Measurements from ENCODE around the gene MYL11. TPM values are rescaled to one million over a fixed set of nuclear protein-coding genes. Genes with fewer than 3 reads are reported as not detected.

Gene MYL11
- polyA plus RNA-seq, 2 donors, result 1.3 to 2.1 TPM

- peaks cover 6 to 29% of the 10 kb centered on the region in 2 donors for H3K4me1 ChIP-seq (ENCODE audit: control insufficient read depth in 2 of 2, insufficient read depth in 2 of 2, low read length in 1 of 2)
These were observed 21.0 kb upstream of the MYL11 start for GRCh38 chr16:30353438-30354129.

GRCh38 chr16:30354423-30355143 is 20.0 kb upstream of the MYL11 start:
- Histone ChIP-seq H3K4me1 (ENCODE audit: control insufficient read depth in 2 of 2, insufficient read depth in 2 of 2, low read length in 1 of 2) (peaks cover 8 to 31% of the 10 kb centered on the region in 2 donors), H3K4me3 (ENCODE audit: low read depth in 1 of 2, low read length in 2 of 2) (peak overlapping the region; percentile 95 to 98), H3K36me3 (ENCODE audit: control insufficient read depth in 2 of 2, insufficient read depth in 2 of 2, low read length in 1 of 2) (peaks cover 20 to 48% of the 10 kb centered on the region in 2 donors), H3K27ac (ENCODE audit: low read depth in 2 of 2, low read length in 1 of 2) (peak overlapping the region; percentile 92 to 98), H3K9me3 (ENCODE audit: control insufficient read depth in 2 of 2, insufficient read depth in 1 of 2, low read depth in 1 of 2, low read length in 1 of 2) (no peaks in the 10 kb centered on the region), H3K27me3 (ENCODE audit: control insufficient read depth in 1 of 2, insufficient read depth in 2 of 2, low read length in 2 of 2) (no peaks in the 10 kb centered on the region)
- 1 to 3% methylated on average over 36 of the region's 36 CpGs for WGBS, 2 donors

More at GRCh38 chr16:30353438-30354129, 21.0 kb upstream of the MYL11 start:
- peaks cover 12 to 38% of the 10 kb centered on the region in 2 donors for H3K36me3 ChIP-seq (ENCODE audit: control insufficient read depth in 2 of 2, insufficient read depth in 2 of 2, low read length in 1 of 2)
- peak overlapping the region in 1 of 2 donors; percentile 95 for H3K4me3 ChIP-seq (ENCODE audit: low read depth in 1 of 2, low read length in 2 of 2)
- 81 to 82% methylated on average over 22 to 23 of the region's 23 CpGs for WGBS, 2 donors
- no peaks in the 10 kb centered on the region for H3K27me3 ChIP-seq (ENCODE audit: control insufficient read depth in 1 of 2, insufficient read depth in 2 of 2, low read length in 2 of 2)
- H3K27ac ChIP-seq (ENCODE audit: low read depth in 2 of 2, low read length in 1 of 2), result peak overlapping the region; percentile 26 to 98
- no peaks in the 10 kb centered on the region for H3K9me3 ChIP-seq (ENCODE audit: control insufficient read depth in 2 of 2, insufficient read depth in 1 of 2, low read depth in 1 of 2, low read length in 1 of 2)

GRCh38 chr16:30355144-30355953 is 19.3 kb upstream of the MYL11 start, which contains the start of gene CD2BP2:
Gene CD2BP2, minus strand, starts transcription at chr16:30355308. Its CDS starts 627 bp downstream, at chr16:30354681.
- Histone ChIP-seq H3K9me3 (ENCODE audit: control insufficient read depth in 2 of 2, insufficient read depth in 1 of 2, low read depth in 1 of 2, low read length in 1 of 2) (no peaks in the 10 kb centered on the region), H3K27me3 (ENCODE audit: control insufficient read depth in 1 of 2, insufficient read depth in 2 of 2, low read length in 2 of 2) (no peaks in the 10 kb centered on the region), H3K4me1 (ENCODE audit: control insufficient read depth in 2 of 2, insufficient read depth in 2 of 2, low read length in 1 of 2) (peaks cover 8 to 36% of the 10 kb centered on the region in 2 donors), H3K36me3 (ENCODE audit: control insufficient read depth in 2 of 2, insufficient read depth in 2 of 2, low read length in 1 of 2) (peaks cover 20 to 49% of the 10 kb centered on the region in 2 donors), H3K27ac (ENCODE audit: low read depth in 2 of 2, low read length in 1 of 2) (peak within 1 kb of the TSS; percentile 92 to 98), H3K4me3 (ENCODE audit: low read depth in 1 of 2, low read length in 2 of 2) (peak within 1 kb of the TSS; percentile 95 to 98)
- WGBS, 2 donors, result 0 to 1% methylated on average over 45 of the region's 45 CpGs

DNA sequence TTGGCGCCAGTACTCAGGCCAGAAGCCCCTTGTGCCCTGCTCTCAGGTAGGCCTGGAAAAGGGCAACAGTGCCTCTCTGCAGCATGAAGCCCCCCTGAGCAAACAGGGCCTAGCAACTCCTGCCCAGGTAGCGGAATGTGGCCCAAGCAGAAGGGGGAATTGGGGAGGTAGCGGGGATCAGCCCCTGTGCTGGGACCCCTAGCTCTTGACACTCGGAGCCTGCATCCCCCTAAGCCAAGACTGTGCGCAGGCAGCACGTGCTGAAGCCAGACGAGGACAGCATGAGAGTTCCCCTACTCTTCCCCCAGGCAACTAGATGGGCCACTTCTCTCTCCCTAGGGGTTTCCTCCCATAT is 18.7 kb upstream of the MYL11 start:
- no peaks in the 10 kb centered on the region for H3K9me3 ChIP-seq (ENCODE audit: control insufficient read depth in 2 of 2, insufficient read depth in 1 of 2, low read depth in 1 of 2, low read length in 1 of 2)
- H3K27me3 ChIP-seq (ENCODE audit: control insufficient read depth in 1 of 2, insufficient read depth in 2 of 2, low read length in 2 of 2), result no peaks in the 10 kb centered on the region
- H3K4me3 ChIP-seq (ENCODE audit: low read depth in 1 of 2, low read length in 2 of 2), result peak overlapping the region; percentile 58 to 95
- peaks cover 8 to 36% of the 10 kb centered on the region in 2 donors for H3K4me1 ChIP-seq (ENCODE audit: control insufficient read depth in 2 of 2, insufficient read depth in 2 of 2, low read length in 1 of 2)
- H3K36me3 ChIP-seq (ENCODE audit: control insufficient read depth in 2 of 2, insufficient read depth in 2 of 2, low read length in 1 of 2), result peaks cover 20 to 43% of the 10 kb centered on the region in 2 donors
- H3K27ac ChIP-seq (ENCODE audit: low read depth in 2 of 2, low read length in 1 of 2), result peak overlapping the region; percentile 92 to 98
- WGBS, 2 donors, result 41 to 55% methylated on average over 7 of the region's 7 CpGs

GRCh38 chr16:30356401-30357084 is 18.1 kb upstream of the MYL11 start:
- H3K27ac ChIP-seq (ENCODE audit: low read depth in 2 of 2, low read length in 1 of 2), result peak overlapping the region; percentile 92 to 98
- H3K36me3 ChIP-seq (ENCODE audit: control insufficient read depth in 2 of 2, insufficient read depth in 2 of 2, low read length in 1 of 2), result peaks cover 18 to 37% of the 10 kb centered on the region in 2 donors
- 59 to 64% methylated on average over 12 of the region's 12 CpGs for WGBS, 2 donors
- no peaks in the 10 kb centered on the region for H3K27me3 ChIP-seq (ENCODE audit: control insufficient read depth in 1 of 2, insufficient read depth in 2 of 2, low read length in 2 of 2)
- H3K4me1 ChIP-seq (ENCODE audit: control insufficient read depth in 2 of 2, insufficient read depth in 2 of 2, low read length in 1 of 2), result peaks cover 8 to 36% of the 10 kb centered on the region in 2 donors
- H3K4me3 ChIP-seq (ENCODE audit: low read depth in 1 of 2, low read length in 2 of 2), result no peak overlapping the region
- H3K9me3 ChIP-seq (ENCODE audit: control insufficient read depth in 2 of 2, insufficient read depth in 1 of 2, low read depth in 1 of 2, low read length in 1 of 2), result no peaks in the 10 kb centered on the region

GRCh38 chr16:30357085-30357714 is 17.4 kb upstream of the MYL11 start:
- 73 to 84% methylated on average over 5 of the region's 5 CpGs for WGBS, 2 donors
- no peaks in the 10 kb centered on the region for H3K9me3 ChIP-seq (ENCODE audit: control insufficient read depth in 2 of 2, insufficient read depth in 1 of 2, low read depth in 1 of 2, low read length in 1 of 2)
- no peak overlapping the region for H3K4me3 ChIP-seq (ENCODE audit: low read depth in 1 of 2, low read length in 2 of 2)
- peak overlapping the region in 1 of 2 donors; percentile 1 for H3K27ac ChIP-seq (ENCODE audit: low read depth in 2 of 2, low read length in 1 of 2)
- H3K27me3 ChIP-seq (ENCODE audit: control insufficient read depth in 1 of 2, insufficient read depth in 2 of 2, low read length in 2 of 2), result no peaks in the 10 kb centered on the region
- peaks cover 18 to 34% of the 10 kb centered on the region in 2 donors for H3K36me3 ChIP-seq (ENCODE audit: control insufficient read depth in 2 of 2, insufficient read depth in 2 of 2, low read length in 1 of 2)
- H3K4me1 ChIP-seq (ENCODE audit: control insufficient read depth in 2 of 2, insufficient read depth in 2 of 2, low read length in 1 of 2), result peaks cover 2 to 31% of the 10 kb centered on the region in 2 donors

DNA sequence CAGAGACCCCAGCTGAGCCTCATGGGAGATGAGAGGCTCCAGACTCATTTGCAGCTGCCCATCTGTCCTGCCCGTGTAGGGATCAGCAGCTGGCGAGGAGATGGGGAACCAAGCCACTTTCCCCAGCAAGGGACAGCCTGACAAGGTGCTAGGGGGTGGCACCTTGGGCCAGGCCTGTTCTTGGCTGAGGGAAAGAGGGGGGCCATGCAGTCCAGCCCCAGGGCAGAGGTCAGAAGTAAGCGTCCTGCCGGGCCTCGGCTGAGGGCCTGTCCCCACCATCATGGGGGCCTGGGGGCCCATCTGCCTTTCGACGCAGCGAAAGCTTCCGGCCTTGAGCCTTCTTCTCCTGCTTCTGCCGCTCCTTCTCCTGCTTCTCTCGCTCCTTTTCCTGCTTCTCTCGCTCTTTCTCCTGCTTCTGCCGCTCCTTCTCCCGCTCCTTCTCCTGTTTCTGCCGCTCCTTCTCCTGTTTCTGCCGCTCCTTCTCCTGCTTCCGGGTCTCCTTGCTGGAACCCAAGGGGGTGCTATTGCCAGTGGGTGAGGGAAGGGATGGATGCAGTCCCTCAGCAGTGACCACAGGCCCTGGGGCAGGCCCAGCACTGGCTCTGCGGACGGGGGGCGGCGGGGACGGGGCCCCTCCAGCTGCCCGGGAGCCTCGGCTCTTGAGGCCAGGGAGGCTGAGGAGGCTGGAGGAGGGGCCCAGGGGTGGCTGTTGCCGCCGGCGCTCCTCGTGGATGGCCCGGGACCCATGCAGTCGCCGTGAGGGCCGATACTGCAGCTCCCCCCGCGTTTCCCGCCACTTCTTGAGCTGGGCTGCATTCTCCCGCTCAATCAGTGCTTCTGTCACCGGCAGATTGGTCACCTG is 16.7 kb upstream of the MYL11 start:
- WGBS, 2 donors, result 84 to 88% methylated on average over 33 to 37 of the region's 37 CpGs
- peaks cover 16 to 31% of the 10 kb centered on the region in 2 donors for H3K36me3 ChIP-seq (ENCODE audit: control insufficient read depth in 2 of 2, insufficient read depth in 2 of 2, low read length in 1 of 2)
- H3K9me3 ChIP-seq (ENCODE audit: control insufficient read depth in 2 of 2, insufficient read depth in 1 of 2, low read depth in 1 of 2, low read length in 1 of 2), result no peaks in the 10 kb centered on the region
- H3K4me1 ChIP-seq (ENCODE audit: control insufficient read depth in 2 of 2, insufficient read depth in 2 of 2, low read length in 1 of 2), result peaks cover 2 to 24% of the 10 kb centered on the region in 2 donors
- H3K4me3 ChIP-seq (ENCODE audit: low read depth in 1 of 2, low read length in 2 of 2), result no peak overlapping the region
- no peak overlapping the region for H3K27ac ChIP-seq (ENCODE audit: low read depth in 2 of 2, low read length in 1 of 2)
- H3K27me3 ChIP-seq (ENCODE audit: control insufficient read depth in 1 of 2, insufficient read depth in 2 of 2, low read length in 2 of 2), result no peaks in the 10 kb centered on the region

DNA sequence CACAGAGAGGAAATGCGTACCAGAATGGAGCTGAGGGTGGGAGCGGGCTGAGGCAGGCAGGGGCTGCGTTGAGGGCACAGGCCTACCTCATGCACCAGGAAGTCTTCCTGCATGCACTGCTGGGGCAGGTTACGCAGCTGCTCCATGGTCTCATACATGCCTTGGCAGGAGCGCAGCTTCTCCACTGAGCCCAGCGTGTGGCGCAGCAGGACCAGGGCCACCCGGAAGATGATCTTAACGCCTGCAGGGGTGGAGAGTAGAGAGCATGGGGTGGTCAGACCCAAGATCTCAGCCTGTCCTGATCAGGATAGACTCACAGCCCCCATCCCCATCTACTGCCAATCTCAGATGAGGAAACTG is 16.0 kb upstream of the MYL11 start:
- 92 to 95% methylated on average over 9 of the region's 9 CpGs for WGBS, 2 donors
- Histone ChIP-seq H3K27me3 (ENCODE audit: control insufficient read depth in 1 of 2, insufficient read depth in 2 of 2, low read length in 2 of 2) (no peaks in the 10 kb centered on the region), H3K27ac (ENCODE audit: low read depth in 2 of 2, low read length in 1 of 2) (no peak overlapping the region), H3K9me3 (ENCODE audit: control insufficient read depth in 2 of 2, insufficient read depth in 1 of 2, low read depth in 1 of 2, low read length in 1 of 2) (no peaks in the 10 kb centered on the region), H3K4me1 (ENCODE audit: control insufficient read depth in 2 of 2, insufficient read depth in 2 of 2, low read length in 1 of 2) (peaks cover 2 to 23% of the 10 kb centered on the region in 2 donors), H3K4me3 (ENCODE audit: low read depth in 1 of 2, low read length in 2 of 2) (no peak overlapping the region), H3K36me3 (ENCODE audit: control insufficient read depth in 2 of 2, insufficient read depth in 2 of 2, low read length in 1 of 2) (peaks cover 13 to 29% of the 10 kb centered on the region in 2 donors)
